ENCODE data around the gene CHRNA3.

GRCh38 chr15:78550815-78551214, 70.0 kb downstream of the CHRNA3 start:
- TF ChIP-seq CTCF (IDR thresholded peaks at IDR 0.05) (no peak), POLR2A (IDR thresholded peaks at IDR 0.05) (no peak)

All from tibial nerve (tissue), 3 donors.